ENCODE data around the gene ABCA7.

GRCh38 chr19:1073063-1073955, 33.4 kb downstream of the ABCA7 start:
- TF ChIP-seq POLR2A (IDR thresholded peaks at IDR 0.05) (no peak), CTCF (IDR thresholded peaks at IDR 0.05) (no peak)

Measured in testis (tissue), 2 donors.